Measurements from ENCODE around the gene NT5C2.

DNA sequence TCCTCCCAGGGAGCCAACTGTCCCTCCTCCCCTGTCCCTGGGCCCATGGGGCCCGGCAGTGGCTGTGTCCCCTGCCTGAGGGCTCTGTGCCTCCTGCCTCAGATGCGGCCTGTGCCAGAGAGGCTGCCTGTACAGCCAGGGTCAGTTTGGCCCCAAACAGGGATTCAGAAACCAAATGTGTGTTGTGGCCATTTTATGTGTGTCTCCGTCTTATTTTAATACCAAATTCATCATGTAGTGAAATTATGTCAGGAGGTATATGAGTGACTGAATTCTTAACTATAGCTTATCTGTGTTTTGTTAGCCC is 114.8 kb downstream of the NT5C2 start:
- TF ChIP-seq CTCF (IDR thresholded peaks at IDR 0.05; ENCODE audit: low read length) (no peak), EZH2 (optimal IDR thresholded peaks at IDR 0.05; ENCODE audit: low read depth, low read length) (no peak)
